HCT116 (cell line): ENCODE results near the gene DELE1. TPM values are rescaled to one million over a fixed set of nuclear protein-coding genes. Genes with fewer than 3 reads are reported as not detected.
A peak's percentile ranks its signal among the peaks of the same experiment; 100 is the strongest.

ENCODE experiments used
- ATAC-seq: fragments of 200-7000 bp; cut with Tn5 transposase; 2 replicates; pipeline ENCODE4 v1.9.1; 2020; ENCODE audit warnings: mild to moderate bottlenecking, moderate library complexity
- BruUV-seq: library from RNA; stranded (reverse); fragments of 400-500 nt; replicated peaks from 2 replicates; lab custom pipeline; 2021; lab: Mats Ljungman, UMichigan
- CTCF ChIA-PET: fragments of 300-600 bp; sonication (Branson Sonifier 250); formaldehyde crosslinking; loops from one replicate; lab custom pipeline; 2021; ENCODE audit warnings: antibody characterized with exemption; lab: Charles Lee
- POLR2A ChIA-PET: fragments of 300-600, 350-600 bp; sonication (Branson Sonifier 250); formaldehyde crosslinking; loops from one replicate; lab custom pipeline; 2021; ENCODE audit warnings: antibody characterized with exemption; lab: Charles Lee
- RAD21 ChIA-PET, 2 experiments: fragments of 300-600 bp; sonication (Branson Sonifier 250); formaldehyde crosslinking; loops; one replicate each; lab custom pipeline; 2023; ENCODE audit warnings: low total read pairs in 2 of 2; ENCODE audit not compliant: uncharacterized antibody in 2 of 2, unreplicated experiment in 2 of 2, low non-redundant PET in 1 of 2; lab: Charles Lee
- DNase-seq: peaks from one replicate; pipeline ENCODE4 v3.0.0-alpha.2; 2010; ENCODE audit warnings: low read depth, low spot score
- H2AFZ ChIP-seq: fragments of 200-600 bp; shearing (Covaris generic), sonication (generic); 2 replicates; pipeline ENCODE4 v1.6.1; 2017; ENCODE audit warnings: low read depth, mixed run types, mixed read lengths, antibody characterized with exemption, low read length; ENCODE audit not compliant: poor library complexity, severe bottlenecking
- H3K27ac ChIP-seq: 2 replicates; pipeline ENCODE4 v1.5.1; 2012; ENCODE audit warnings: low read depth, low read length
- H3K27me3 ChIP-seq: fragments of 200-600 bp; sonication (generic); 2 replicates; pipeline ENCODE4 v1.6.1; 2016; ENCODE audit warnings: mixed run types, low read length, mixed read lengths; ENCODE audit not compliant: insufficient read depth
- H3K36me3 ChIP-seq, 2 experiments: fragments of 200-500 bp in 1 of 2; fragments of 200-600 bp in 1 of 2; sonication (Bioruptor generic) in 1 of 2; sonication (generic) in 1 of 2; 2 replicates each; pipeline versions ENCODE4 v1.5.1 to v1.6.1; 2014 to 2016; ENCODE audit warnings: low read length in 2 of 2, inconsistent platforms in 1 of 2, mixed read lengths in 1 of 2, mixed run types in 1 of 2; ENCODE audit not compliant: insufficient read depth in 2 of 2, control insufficient read depth in 1 of 2
- H3K4me1 ChIP-seq, 2 experiments: fragments of 200-600 bp in 1 of 2; sonication (generic) in 1 of 2; 2 replicates each; pipeline versions ENCODE4 v1.5.1 to v1.6.1; 2012 to 2017; ENCODE audit warnings: low read length in 2 of 2, inconsistent platforms in 1 of 2, mild to moderate bottlenecking in 1 of 2, mixed read lengths in 1 of 2, mixed run types in 1 of 2, moderate library complexity in 1 of 2; ENCODE audit not compliant: insufficient read depth in 2 of 2, control insufficient read depth in 1 of 2
- H3K4me2 ChIP-seq: fragments of 200-600 bp; sonication (generic); 2 replicates; pipeline ENCODE4 v1.6.1; 2017; ENCODE audit warnings: mixed run types, low read length, mixed read lengths
- H3K4me3 ChIP-seq, 2 experiments: fragments of 200-600 bp in 1 of 2; sonication (generic) in 1 of 2; replicated peaks in 1 of 2; 2 replicates each; pipeline ENCODE4 v1.5.1; 2011 to 2016; ENCODE audit warnings: low read length in 2 of 2, control low read depth in 1 of 2, low read depth in 1 of 2, mild to moderate bottlenecking in 1 of 2, mixed read lengths in 1 of 2, mixed run types in 1 of 2
- H3K79me2 ChIP-seq: fragments of 200-600 bp; sonication (generic); 2 replicates; pipeline ENCODE4 v1.6.1; 2017; ENCODE audit warnings: mild to moderate bottlenecking, mixed run types, low read length, moderate library complexity, mixed read lengths; ENCODE audit not compliant: insufficient read depth
- H3K9ac ChIP-seq: fragments of 200-600 bp; sonication (generic); 2 replicates; pipeline ENCODE4 v1.6.1; 2016; ENCODE audit warnings: low read length, mixed read lengths
- H3K9me2 ChIP-seq: fragments of 200-600 bp; sonication (generic), shearing (Covaris generic); 2 replicates; pipeline ENCODE4 v1.6.1; 2017; ENCODE audit warnings: mixed run types, mild to moderate bottlenecking, moderate library complexity; ENCODE audit not compliant: insufficient read depth
- H3K9me3 ChIP-seq, 2 experiments: fragments of 200-500 bp in 1 of 2; fragments of 200-600 bp in 1 of 2; sonication (Bioruptor generic) in 1 of 2; sonication (generic) in 1 of 2; 2 replicates each; pipeline ENCODE4 v1.6.1; 2014 to 2017; ENCODE audit warnings: low read length in 2 of 2, mixed read lengths in 2 of 2, inconsistent platforms in 1 of 2, low read depth in 1 of 2, mild to moderate bottlenecking in 1 of 2, mixed run types in 1 of 2, moderate library complexity in 1 of 2; ENCODE audit not compliant: control insufficient read depth in 1 of 2, insufficient read depth in 1 of 2
- H4K20me1 ChIP-seq: fragments of 200-600 bp; sonication (generic), shearing (Covaris generic); 2 replicates; pipeline ENCODE4 v1.6.1; 2017; ENCODE audit warnings: mixed run types, mild to moderate bottlenecking, moderate library complexity; ENCODE audit not compliant: insufficient read depth
- CTCF ChIP-seq, 3 experiments: fragments of 200-600 bp in 1 of 3; sonication (generic) in 1 of 3; IDR thresholded peaks in 2 of 3; conservative IDR thresholded peaks in 1 of 3; 2 replicates each; pipeline ENCODE4 v1.5.1; 2012 to 2017; ENCODE audit warnings: low read depth in 2 of 3, low read length in 2 of 3, antibody characterized with exemption in 1 of 3, borderline replicate concordance in 1 of 3, control low read depth in 1 of 3, mild to moderate bottlenecking in 1 of 3, mixed read lengths in 1 of 3, mixed run types in 1 of 3, moderate library complexity in 1 of 3; ENCODE audit not compliant: insufficient read depth in 1 of 3
- EGR1 ChIP-seq: IDR thresholded peaks from 2 replicates; pipeline ENCODE4 v1.6.1; 2012; ENCODE audit warnings: low read depth
- ELF1 ChIP-seq: IDR thresholded peaks from 2 replicates; pipeline ENCODE4 v1.6.1; 2012; ENCODE audit warnings: low read depth, borderline replicate concordance
- FOSL1 ChIP-seq: IDR thresholded peaks from 2 replicates; pipeline ENCODE4 v1.6.1; 2012; ENCODE audit warnings: low read depth
- JUND ChIP-seq: IDR thresholded peaks from 2 replicates; pipeline ENCODE4 v1.6.1; 2012
- POLR2A ChIP-seq: IDR thresholded peaks from 2 replicates; pipeline ENCODE4 v1.7.0; 2011; ENCODE audit warnings: borderline replicate concordance; ENCODE audit not compliant: insufficient read depth, insufficient read length; ENCODE audit errors: extremely low read depth
- POLR2AphosphoS5 ChIP-seq: IDR thresholded peaks from 2 replicates; pipeline ENCODE4 v1.6.1; 2011; ENCODE audit warnings: mild to moderate bottlenecking, low read depth, low read length, moderate library complexity
- RAD21 ChIP-seq: IDR thresholded peaks from 2 replicates; pipeline ENCODE4 v1.6.1; 2012; ENCODE audit warnings: low read depth, mild to moderate bottlenecking
- REST ChIP-seq: IDR thresholded peaks from 2 replicates; pipeline ENCODE4 v1.6.1; 2012; ENCODE audit warnings: low read depth
- SIN3A ChIP-seq: IDR thresholded peaks from 2 replicates; pipeline ENCODE4 v1.6.1; 2012; ENCODE audit warnings: low read depth
- SP1 ChIP-seq: IDR thresholded peaks from 2 replicates; pipeline ENCODE4 v1.6.1; 2012; ENCODE audit warnings: low read depth
- YY1 ChIP-seq: IDR thresholded peaks from 2 replicates; pipeline ENCODE4 v1.6.1; 2011; ENCODE audit warnings: low read length, low read depth, moderate library complexity, mild to moderate bottlenecking; ENCODE audit not compliant: insufficient replicate concordance; ENCODE audit errors: extremely low read depth
- ZFX ChIP-seq: fragments of 450-650 bp; IDR thresholded peaks from 2 replicates; pipeline ENCODE4 v1.6.1; 2017
- ZNF274 ChIP-seq: fragments of 200-500 bp; sonication (Bioruptor generic); IDR thresholded peaks from 2 replicates; pipeline ENCODE4 v1.6.1; 2014; ENCODE audit warnings: mild to moderate bottlenecking, low read depth, low read length, inconsistent platforms
- intact Hi-C: fragments of 100-400 bp; cut with micrococcal nuclease; formaldehyde crosslinking; loops from 2 replicates; pipeline ENCODE4 v1.10.0; 2022
- total RNA-seq: library from RNA; stranded (reverse); gene quantifications from one replicate; pipeline ENCODE4 v1.2.1, GENCODE V29; 2021; ENCODE audit not compliant: unreplicated experiment
- TF ChIP-seq, protein P1 (sequence below): IDR thresholded peaks from 2 replicates; pipeline ENCODE4 v1.6.1; 2012

DELE1 gene
- total RNA-seq, 1 experiment from 2014 or later: 74.1 TPM

GRCh38 chr5:141913560-141914198 lies 10.0 kb upstream of the DELE1 start:
- Histone ChIP-seq H3K9ac (no peak overlapping the region), H3K79me2 (no peaks in the 10 kb centered on the region), H3K9me3 (no peaks in the 10 kb centered on the region), H3K36me3 (no peaks in the 10 kb centered on the region), H3K27me3 (no peaks in the 10 kb centered on the region), H3K4me2 (peak overlapping the region; percentile 48), H3K4me3 (peak overlapping the region in 1 of 2 experiments; percentile 18; a peak in 1 of 4 replicates), H3K27ac (no peak overlapping the region), H3K4me1 (peaks cover 0 to 14% of the 10 kb centered on the region in 2 experiments; a peak in 3 of 4 replicates), H2AFZ (no peak overlapping the region), H3K9me2 (no peaks in the 10 kb centered on the region), H4K20me1 (no peaks in the 10 kb centered on the region)
- no TSS peak for BruUV-seq
- CTCF ChIA-PET: interaction anchor here (1.1 kb wide), 1 partner anchor 10 kb away, joined by 3 read pairs; the partner anchor contains the start of gene DELE1
- no peak for TF ChIP-seq POLR2AphosphoS5
- POLR2A ChIA-PET: no interaction called here
- intact Hi-C loops: no loop called here
- RAD21 ChIA-PET: no interaction called here
- DNase-seq (no peak), ATAC-seq (no peak)

DNA sequence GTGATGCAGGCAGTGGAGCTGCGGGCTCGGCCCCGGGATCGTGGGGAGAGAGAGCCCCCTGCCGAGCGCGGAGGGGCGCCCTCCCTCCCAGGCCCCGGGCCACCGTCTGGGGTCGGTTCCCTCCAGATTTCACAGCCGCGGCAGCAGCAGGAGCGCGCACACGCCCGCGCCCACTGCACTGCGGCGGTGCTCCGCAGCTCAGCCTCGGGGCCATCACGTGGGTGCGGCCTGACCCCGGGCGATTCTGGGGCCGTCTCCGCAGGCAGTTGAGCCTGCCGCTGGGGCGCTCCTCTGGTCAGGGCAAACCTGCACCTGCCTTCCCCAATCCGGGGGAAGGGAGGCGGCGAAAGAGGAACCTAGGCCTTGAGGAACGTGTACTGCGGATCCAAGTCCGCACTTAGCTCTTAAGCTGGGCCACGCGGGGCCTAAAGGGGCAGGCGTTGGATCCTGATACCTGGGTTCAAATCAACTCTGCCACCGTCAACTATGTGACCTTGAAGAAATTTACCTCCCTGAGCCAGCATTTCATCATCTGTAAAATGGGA lies 9.4 kb upstream of the DELE1 start:
- ChIA-PET POLR2A (no interaction called here), RAD21 (no interaction called here), CTCF (interaction anchor here (1.1 kb wide), 1 partner anchor 9 kb away, joined by 3 read pairs; the partner anchor contains the start of gene DELE1)
- DNase-seq (no peak), ATAC-seq (peak; percentile 64)
- Histone ChIP-seq H3K9me3 (no peaks in the 10 kb centered on the region), H3K4me1 (peaks cover 0 to 17% of the 10 kb centered on the region in 2 experiments; a peak in 3 of 4 replicates), H3K27me3 (no peaks in the 10 kb centered on the region), H3K9me2 (no peaks in the 10 kb centered on the region), H3K27ac (no peak overlapping the region), H3K79me2 (no peaks in the 10 kb centered on the region), H3K36me3 (no peaks in the 10 kb centered on the region), H2AFZ (no peak overlapping the region), H3K9ac (no peak overlapping the region), H3K4me2 (peak overlapping the region; percentile 48), H4K20me1 (no peaks in the 10 kb centered on the region), H3K4me3 (peak overlapping the region in 1 of 2 experiments; percentile 18; a peak in 1 of 4 replicates)
- intact Hi-C loops: no loop called here
- BruUV-seq: no TSS peak
- TF ChIP-seq POLR2A: no peak
- no peak for TF ChIP-seq SIN3A
- no peak for TF ChIP-seq YY1
- no peak for TF ChIP-seq SP1
- TF ChIP-seq CTCF (IDR thresholded peaks at IDR 0.05 in 2 of 3, conservative IDR thresholded peaks at IDR 0.05 in 1 of 3; ENCODE audit: borderline replicate concordance in 1 of 3, insufficient read depth in 1 of 3, low read depth in 2 of 3, low read length in 2 of 3): no peak
- no peak for TF ChIP-seq ZFX
- no peak for TF ChIP-seq EGR1
- TF ChIP-seq ELF1: no peak
- TF ChIP-seq RAD21: no peak
- TF ChIP-seq ZNF274: no peak
- TF ChIP-seq, protein P1, sequence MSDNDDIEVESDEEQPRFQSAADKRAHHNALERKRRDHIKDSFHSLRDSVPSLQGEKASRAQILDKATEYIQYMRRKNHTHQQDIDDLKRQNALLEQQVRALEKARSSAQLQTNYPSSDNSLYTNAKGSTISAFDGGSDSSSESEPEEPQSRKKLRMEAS: no peak
- TF ChIP-seq REST: no peak
- TF ChIP-seq FOSL1: no peak
- no peak for TF ChIP-seq JUND
- no peak for TF ChIP-seq POLR2AphosphoS5
